Right lobe of liver (tissue), 4 donors: ENCODE measurements around the gene CLCN4.

Source experiments
- POLR2A ChIP-seq: fragments of 450-650 bp; IDR thresholded peaks from one replicate; pipeline ENCODE4 v1.6.1; 2017; ENCODE audit warnings: antibody characterized with exemption, mild to moderate bottlenecking
- TF ChIP-seq, protein P1 (sequence below), 4 donors: fragments of 200-600 bp in 3 of 4; fragments of 450-650 bp in 1 of 4; IDR thresholded peaks; one replicate each; pipeline versions ENCODE4 v1.5.1 to v1.8.0; 2016 to 2022; ENCODE audit warnings: antibody characterized with exemption in 4 of 4, mild to moderate bottlenecking in 2 of 4
- donor health status: DM: no; HTN: no; CAD: no.
- donor health status: DM: no; HTN: no; CAD: no.
- donor health status: DM: no; HTN: yes; CAD: no.

DNA sequence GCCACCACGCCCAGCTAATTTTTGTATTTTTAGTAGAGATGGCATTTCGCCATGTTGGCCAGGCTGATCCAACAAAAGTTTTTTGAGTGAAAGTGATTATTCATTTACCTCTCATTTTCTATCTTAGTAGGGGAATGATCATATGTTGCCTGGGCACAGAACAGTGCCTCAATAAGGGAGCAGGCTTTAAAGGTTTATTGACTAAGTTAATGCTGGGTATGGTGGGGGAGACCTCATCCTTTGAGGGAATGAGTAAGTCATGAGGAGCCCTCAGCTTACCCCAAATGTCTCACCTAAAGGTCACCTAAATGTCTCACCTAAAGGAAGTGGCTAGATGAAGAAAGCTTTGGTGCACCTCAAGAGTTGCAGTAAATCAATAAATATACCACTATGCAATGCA lies 109.0 kb downstream of the CLCN4 start:
- TF ChIP-seq, protein P1, sequence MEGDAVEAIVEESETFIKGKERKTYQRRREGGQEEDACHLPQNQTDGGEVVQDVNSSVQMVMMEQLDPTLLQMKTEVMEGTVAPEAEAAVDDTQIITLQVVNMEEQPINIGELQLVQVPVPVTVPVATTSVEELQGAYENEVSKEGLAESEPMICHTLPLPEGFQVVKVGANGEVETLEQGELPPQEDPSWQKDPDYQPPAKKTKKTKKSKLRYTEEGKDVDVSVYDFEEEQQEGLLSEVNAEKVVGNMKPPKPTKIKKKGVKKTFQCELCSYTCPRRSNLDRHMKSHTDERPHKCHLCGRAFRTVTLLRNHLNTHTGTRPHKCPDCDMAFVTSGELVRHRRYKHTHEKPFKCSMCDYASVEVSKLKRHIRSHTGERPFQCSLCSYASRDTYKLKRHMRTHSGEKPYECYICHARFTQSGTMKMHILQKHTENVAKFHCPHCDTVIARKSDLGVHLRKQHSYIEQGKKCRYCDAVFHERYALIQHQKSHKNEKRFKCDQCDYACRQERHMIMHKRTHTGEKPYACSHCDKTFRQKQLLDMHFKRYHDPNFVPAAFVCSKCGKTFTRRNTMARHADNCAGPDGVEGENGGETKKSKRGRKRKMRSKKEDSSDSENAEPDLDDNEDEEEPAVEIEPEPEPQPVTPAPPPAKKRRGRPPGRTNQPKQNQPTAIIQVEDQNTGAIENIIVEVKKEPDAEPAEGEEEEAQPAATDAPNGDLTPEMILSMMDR (IDR thresholded peaks at IDR 0.05) = no peak
- TF ChIP-seq POLR2A = no peak
